ENCODE results near the gene SLC6A16. TPM values are rescaled to one million over a fixed set of nuclear protein-coding genes. Genes with fewer than 3 reads are reported as not detected.

The SLC6A16 gene
- total RNA-seq, 1 experiment from 2014 or later, result 1.3 TPM

DNA sequence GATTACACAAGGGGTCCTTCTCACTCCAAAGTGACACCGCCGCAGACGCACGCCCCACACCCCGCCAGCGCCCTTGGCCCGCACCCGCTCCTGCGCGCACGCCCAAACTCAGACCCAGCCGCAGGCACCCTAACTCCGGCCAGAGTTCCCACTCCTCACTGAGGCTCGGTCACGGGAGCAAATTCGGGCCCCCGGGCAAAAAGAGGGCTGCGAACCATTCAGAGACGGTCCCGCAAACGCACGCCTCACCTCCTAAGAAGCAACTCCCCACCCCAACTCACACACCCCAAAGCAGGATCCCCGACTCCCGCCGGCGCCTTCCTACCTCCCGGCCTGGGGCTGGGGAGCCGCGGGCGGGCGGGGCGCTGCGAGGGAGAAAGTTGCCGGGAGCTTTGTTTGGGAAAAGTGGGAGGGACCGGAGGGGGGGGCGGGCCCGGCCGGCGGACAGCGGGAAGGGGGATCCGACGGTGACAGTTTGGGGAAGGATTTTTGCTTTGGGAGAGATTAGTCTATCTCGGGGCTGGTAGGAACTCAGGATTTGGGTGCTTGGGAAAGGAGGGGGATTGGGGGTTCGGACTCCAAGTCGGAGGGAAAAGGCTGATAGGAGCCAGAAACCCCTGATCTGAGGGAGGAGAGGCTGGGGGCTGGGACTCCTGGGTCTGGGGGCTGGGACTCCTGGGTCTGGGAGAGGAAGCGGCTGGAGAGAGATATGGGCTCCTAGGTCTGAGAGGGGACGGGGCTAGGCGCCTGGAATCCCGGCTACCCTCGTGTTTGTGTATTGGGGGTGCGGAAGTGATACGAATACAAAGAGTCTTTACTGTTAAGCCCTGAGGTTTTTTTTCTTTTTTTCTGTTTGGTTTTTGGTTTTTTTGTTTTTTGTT, 37.3 kb upstream of the SLC6A16 start, which contains the start of gene TEAD2:
Gene TEAD2, minus strand, starts transcription at position 369 of the 881 bp plus-strand sequence. CDS start 2,341 bp downstream, outside the sequence.
- in situ Hi-C loops (cut with HindIII; ENCODE audit: low pct_unique_long_range_greater_than_20kb, low sequenced_read_pairs) (no loop called here), intact Hi-C loops (cut with micrococcal nuclease; ENCODE audit: unreplicated experiment) (no loop called here)
- Histone ChIP-seq H3K36me3 (ENCODE audit: control insufficient read depth, insufficient read depth, low read length) (peaks cover 3% of the 10 kb centered on the region; the same call in 1 of the 2 replicates), H3K9me3 (ENCODE audit: control insufficient read depth, insufficient read depth, low read depth, low read length) (no peaks in the 10 kb centered on the region), H3K4me3 (ENCODE audit: low read depth in 2 of 2, low read length in 2 of 2) (peak within 1 kb of the TSS; percentile 60 to 77), H3K27ac (ENCODE audit: low read length) (peak within 1 kb of the TSS; percentile 77), H3K4me1 (ENCODE audit: control insufficient read depth, insufficient read depth, low read length) (no peaks in the 10 kb centered on the region; the same call in 1 of the 2 replicates), H3K27me3 (ENCODE audit: control insufficient read depth, insufficient read depth, low read length) (no peaks in the 10 kb centered on the region)
- no TSS peak for BruUV-seq (replicated peaks)
- ATAC-seq (no peak), DNase-seq (ENCODE audit: low read depth, low spot score) (no peak)
- POLR2A ChIA-PET, result interaction anchor here (0.6 to 0.7 kb wide), 4 partner anchors 9 to 646 kb away, joined by 3 to 7 read pairs (median 6); no protein-coding TSS in a partner anchor
- CTCF ChIA-PET, result interaction anchor here (0.7 kb wide), 1 partner anchor 29 kb away, joined by 7 read pairs; no protein-coding TSS in a partner anchor
- TF ChIP-seq, protein P1, sequence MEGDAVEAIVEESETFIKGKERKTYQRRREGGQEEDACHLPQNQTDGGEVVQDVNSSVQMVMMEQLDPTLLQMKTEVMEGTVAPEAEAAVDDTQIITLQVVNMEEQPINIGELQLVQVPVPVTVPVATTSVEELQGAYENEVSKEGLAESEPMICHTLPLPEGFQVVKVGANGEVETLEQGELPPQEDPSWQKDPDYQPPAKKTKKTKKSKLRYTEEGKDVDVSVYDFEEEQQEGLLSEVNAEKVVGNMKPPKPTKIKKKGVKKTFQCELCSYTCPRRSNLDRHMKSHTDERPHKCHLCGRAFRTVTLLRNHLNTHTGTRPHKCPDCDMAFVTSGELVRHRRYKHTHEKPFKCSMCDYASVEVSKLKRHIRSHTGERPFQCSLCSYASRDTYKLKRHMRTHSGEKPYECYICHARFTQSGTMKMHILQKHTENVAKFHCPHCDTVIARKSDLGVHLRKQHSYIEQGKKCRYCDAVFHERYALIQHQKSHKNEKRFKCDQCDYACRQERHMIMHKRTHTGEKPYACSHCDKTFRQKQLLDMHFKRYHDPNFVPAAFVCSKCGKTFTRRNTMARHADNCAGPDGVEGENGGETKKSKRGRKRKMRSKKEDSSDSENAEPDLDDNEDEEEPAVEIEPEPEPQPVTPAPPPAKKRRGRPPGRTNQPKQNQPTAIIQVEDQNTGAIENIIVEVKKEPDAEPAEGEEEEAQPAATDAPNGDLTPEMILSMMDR (IDR thresholded peaks at IDR 0.05), result no peak
- no peak for TF ChIP-seq SIN3A (IDR thresholded peaks at IDR 0.05; ENCODE audit: borderline replicate concordance, insufficient read depth, low read depth, low read length)
- TF ChIP-seq, protein P2, sequence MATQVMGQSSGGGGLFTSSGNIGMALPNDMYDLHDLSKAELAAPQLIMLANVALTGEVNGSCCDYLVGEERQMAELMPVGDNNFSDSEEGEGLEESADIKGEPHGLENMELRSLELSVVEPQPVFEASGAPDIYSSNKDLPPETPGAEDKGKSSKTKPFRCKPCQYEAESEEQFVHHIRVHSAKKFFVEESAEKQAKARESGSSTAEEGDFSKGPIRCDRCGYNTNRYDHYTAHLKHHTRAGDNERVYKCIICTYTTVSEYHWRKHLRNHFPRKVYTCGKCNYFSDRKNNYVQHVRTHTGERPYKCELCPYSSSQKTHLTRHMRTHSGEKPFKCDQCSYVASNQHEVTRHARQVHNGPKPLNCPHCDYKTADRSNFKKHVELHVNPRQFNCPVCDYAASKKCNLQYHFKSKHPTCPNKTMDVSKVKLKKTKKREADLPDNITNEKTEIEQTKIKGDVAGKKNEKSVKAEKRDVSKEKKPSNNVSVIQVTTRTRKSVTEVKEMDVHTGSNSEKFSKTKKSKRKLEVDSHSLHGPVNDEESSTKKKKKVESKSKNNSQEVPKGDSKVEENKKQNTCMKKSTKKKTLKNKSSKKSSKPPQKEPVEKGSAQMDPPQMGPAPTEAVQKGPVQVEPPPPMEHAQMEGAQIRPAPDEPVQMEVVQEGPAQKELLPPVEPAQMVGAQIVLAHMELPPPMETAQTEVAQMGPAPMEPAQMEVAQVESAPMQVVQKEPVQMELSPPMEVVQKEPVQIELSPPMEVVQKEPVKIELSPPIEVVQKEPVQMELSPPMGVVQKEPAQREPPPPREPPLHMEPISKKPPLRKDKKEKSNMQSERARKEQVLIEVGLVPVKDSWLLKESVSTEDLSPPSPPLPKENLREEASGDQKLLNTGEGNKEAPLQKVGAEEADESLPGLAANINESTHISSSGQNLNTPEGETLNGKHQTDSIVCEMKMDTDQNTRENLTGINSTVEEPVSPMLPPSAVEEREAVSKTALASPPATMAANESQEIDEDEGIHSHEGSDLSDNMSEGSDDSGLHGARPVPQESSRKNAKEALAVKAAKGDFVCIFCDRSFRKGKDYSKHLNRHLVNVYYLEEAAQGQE (IDR thresholded peaks at IDR 0.05; ENCODE audit: insufficient read depth in 1 of 2, low read depth in 2 of 2, low read length in 1 of 2), result no peak
- TF ChIP-seq POLR2AphosphoS5 (IDR thresholded peaks at IDR 0.05; ENCODE audit: low read depth, low read length), result no peak
- TF ChIP-seq TCF7L2 (IDR thresholded peaks at IDR 0.05; ENCODE audit: low read depth, low read length), result no peak

DNA sequence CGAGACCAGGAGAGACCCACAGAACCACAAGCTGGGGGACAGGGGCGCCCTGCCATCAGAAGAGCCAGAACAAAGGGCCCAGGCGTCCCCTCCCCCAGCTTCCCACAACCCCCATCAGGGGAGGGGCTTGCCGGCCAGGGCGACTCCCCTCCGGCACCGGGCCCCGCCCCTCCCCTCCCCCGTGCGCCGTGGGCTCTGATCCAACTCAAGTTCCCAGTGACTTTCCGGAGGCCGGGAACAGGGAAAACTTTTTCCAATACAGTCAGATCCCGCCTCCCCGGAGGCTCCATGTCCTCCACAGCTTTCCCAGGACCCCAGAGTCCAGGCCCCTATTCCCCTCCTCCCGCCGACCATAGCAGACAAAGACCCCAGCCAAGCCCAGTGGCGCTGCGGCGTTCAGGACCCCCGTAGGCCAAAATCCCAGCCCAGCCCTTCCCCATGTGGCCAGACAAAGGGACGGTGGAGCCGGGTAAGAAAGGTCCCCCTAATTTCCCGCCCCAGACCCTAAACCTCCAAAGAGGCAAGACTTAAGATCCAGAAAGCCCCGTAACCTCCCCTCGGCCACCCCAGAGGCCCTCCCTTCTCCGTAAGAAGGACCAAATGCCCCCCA, 36.6 kb upstream of the SLC6A16 start:
- BruUV-seq (replicated peaks), result TSS peak; percentile 73
- in situ Hi-C loops (cut with HindIII; ENCODE audit: low pct_unique_long_range_greater_than_20kb, low sequenced_read_pairs) (no loop called here), intact Hi-C loops (cut with micrococcal nuclease; ENCODE audit: unreplicated experiment) (no loop called here)
- TF ChIP-seq, protein P2 (IDR thresholded peaks at IDR 0.05; ENCODE audit: insufficient read depth in 1 of 2, low read depth in 2 of 2, low read length in 1 of 2), result no peak
- no peak for TF ChIP-seq TCF7L2 (IDR thresholded peaks at IDR 0.05; ENCODE audit: low read depth, low read length)
- TF ChIP-seq, protein P1 (IDR thresholded peaks at IDR 0.05), result no peak
- no peak for TF ChIP-seq SIN3A (IDR thresholded peaks at IDR 0.05; ENCODE audit: borderline replicate concordance, insufficient read depth, low read depth, low read length)
- TF ChIP-seq POLR2AphosphoS5 (IDR thresholded peaks at IDR 0.05; ENCODE audit: low read depth, low read length), result no peak
- ATAC-seq (peak; percentile 6; the same call in 1 of the 2 replicates), DNase-seq (ENCODE audit: low read depth, low spot score) (no peak)
- ChIA-PET POLR2A (interaction anchor here (0.6 to 1.2 kb wide), 4 partner anchors 22 to 646 kb away, joined by 3 to 7 read pairs (median 5); no protein-coding TSS in a partner anchor), CTCF (no interaction called here)
- Histone ChIP-seq H3K4me3 (ENCODE audit: low read depth in 2 of 2, low read length in 2 of 2) (peak overlapping the region; percentile 60 to 77), H3K27me3 (ENCODE audit: control insufficient read depth, insufficient read depth, low read length) (no peaks in the 10 kb centered on the region), H3K9me3 (ENCODE audit: control insufficient read depth, insufficient read depth, low read depth, low read length) (no peaks in the 10 kb centered on the region), H3K36me3 (ENCODE audit: control insufficient read depth, insufficient read depth, low read length) (peaks cover 3% of the 10 kb centered on the region; the same call in 1 of the 2 replicates), H3K27ac (ENCODE audit: low read length) (peak overlapping the region; percentile 77), H3K4me1 (ENCODE audit: control insufficient read depth, insufficient read depth, low read length) (no peaks in the 10 kb centered on the region; the same call in 1 of the 2 replicates)

All from Panc1 (cell line).